Measurements from ENCODE around the gene CEACAM6.

The CEACAM6 gene

DNA sequence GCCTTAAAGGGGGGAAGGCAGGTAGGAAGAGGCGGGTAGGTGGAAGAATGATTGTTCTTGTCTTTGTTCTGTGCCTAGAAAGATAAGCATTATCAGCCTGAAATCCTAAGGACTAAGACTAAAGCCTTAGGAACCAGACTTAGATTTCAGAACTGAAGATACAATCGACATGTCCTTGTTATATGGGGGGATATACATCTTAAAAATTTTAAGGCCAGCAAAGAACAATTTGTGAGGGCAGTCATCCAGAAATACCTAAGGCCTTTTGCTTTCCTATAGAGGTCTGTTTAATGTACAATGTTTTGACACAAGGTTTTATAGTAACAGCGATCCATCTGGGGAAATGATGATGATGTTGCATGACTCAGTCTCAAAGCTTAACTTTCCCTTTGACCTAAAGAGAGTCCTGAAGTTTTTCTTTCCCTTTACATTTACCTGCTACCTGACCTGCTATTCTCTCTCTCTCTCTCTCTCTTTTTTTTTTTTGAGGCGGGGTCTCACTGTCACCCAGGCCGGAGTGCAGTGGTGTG is 20.2 kb upstream of the CEACAM6 start:
- no peak overlapping the region for H3K4me3 ChIP-seq (ENCODE audit: low read length)
- DNase-seq (ENCODE audit: low read depth) = no peak
- TF ChIP-seq, protein P1, sequence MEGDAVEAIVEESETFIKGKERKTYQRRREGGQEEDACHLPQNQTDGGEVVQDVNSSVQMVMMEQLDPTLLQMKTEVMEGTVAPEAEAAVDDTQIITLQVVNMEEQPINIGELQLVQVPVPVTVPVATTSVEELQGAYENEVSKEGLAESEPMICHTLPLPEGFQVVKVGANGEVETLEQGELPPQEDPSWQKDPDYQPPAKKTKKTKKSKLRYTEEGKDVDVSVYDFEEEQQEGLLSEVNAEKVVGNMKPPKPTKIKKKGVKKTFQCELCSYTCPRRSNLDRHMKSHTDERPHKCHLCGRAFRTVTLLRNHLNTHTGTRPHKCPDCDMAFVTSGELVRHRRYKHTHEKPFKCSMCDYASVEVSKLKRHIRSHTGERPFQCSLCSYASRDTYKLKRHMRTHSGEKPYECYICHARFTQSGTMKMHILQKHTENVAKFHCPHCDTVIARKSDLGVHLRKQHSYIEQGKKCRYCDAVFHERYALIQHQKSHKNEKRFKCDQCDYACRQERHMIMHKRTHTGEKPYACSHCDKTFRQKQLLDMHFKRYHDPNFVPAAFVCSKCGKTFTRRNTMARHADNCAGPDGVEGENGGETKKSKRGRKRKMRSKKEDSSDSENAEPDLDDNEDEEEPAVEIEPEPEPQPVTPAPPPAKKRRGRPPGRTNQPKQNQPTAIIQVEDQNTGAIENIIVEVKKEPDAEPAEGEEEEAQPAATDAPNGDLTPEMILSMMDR (conservative IDR thresholded peaks at IDR 0.05; ENCODE audit: low read length) = no peak

DNA sequence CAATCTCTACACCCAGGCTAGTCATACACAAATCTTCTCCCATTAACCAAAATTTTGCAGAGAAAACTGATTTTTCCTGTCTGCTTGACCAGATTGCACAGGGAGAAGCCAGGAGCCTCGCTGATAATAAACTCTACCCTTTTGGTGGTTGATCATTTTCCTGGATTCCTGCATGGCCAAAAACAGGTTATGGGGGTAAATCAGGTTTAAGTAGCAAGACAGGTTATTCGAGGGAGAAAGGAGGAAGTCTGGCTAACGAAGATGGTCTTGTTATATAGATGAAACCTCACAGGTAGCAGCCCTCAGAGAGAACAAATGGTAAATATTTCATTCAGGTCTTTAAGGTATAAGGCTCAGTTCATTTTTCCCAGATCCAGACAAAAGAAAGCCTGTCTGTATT is 16.0 kb upstream of the CEACAM6 start:
- TF ChIP-seq, protein P1 (conservative IDR thresholded peaks at IDR 0.05; ENCODE audit: low read length) = no peak
- no peak overlapping the region for H3K4me3 ChIP-seq (ENCODE audit: low read length)
- DNase-seq (ENCODE audit: low read depth) = no peak

DNA sequence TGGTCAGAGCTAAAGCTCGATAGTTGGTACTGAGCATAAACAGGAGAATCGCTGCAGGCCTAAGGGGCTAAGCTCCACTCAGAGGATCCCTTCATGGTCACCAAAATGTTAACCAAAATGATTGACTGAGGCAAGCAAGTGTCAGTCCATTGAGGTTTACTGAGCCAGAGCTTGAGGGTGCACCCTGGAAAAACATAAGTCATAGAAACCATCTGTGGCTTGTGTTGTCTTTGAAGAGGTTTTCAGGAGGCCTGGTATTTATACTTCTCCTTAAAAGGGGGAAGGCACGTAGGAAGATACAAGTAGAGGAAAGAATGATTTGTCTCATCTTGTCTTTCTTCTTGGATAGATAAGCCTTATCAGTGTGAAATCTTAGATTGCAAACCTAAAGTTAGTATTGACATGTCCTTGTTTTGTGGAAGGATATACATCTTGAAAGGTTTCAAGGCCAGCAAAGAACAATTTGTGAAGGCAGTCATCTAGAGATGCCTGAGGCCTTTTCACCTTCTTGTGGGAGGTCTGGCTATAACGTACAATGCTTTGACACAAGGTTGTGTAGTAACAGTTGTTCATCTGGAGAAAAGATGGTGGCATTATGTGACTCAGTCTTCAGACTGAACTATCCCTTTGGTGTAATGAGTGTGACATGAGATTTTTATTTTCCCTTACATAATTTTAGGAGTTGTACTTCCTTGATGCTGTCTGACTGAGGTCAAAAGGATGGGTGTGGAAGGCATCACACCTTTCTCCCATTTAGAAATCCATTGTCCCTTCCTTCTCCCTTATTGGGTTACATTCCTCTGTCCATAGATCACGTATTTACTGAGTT is 14.7 kb upstream of the CEACAM6 start:
- TF ChIP-seq, protein P1 (conservative IDR thresholded peaks at IDR 0.05; ENCODE audit: low read length) = no peak
- no peak overlapping the region for H3K4me3 ChIP-seq (ENCODE audit: low read length)
- no peak for DNase-seq (ENCODE audit: low read depth)

DNA sequence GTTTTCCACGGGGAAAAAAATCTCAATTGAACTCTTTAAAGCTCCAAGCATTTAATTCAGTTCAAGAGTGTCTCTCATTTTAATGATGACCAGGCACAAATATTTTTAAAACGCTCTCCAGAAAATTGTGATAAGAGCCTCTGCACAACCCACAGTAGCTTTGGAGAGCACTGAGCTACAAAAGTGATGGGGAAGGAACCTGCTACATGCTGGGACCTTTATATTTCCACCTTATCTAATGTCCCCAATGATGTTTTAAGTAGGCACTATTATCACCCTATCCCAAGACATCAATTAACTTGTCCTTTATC is 14.1 kb upstream of the CEACAM6 start:
- TF ChIP-seq, protein P1 (conservative IDR thresholded peaks at IDR 0.05; ENCODE audit: low read length) = no peak
- no peak for DNase-seq (ENCODE audit: low read depth)
- H3K4me3 ChIP-seq (ENCODE audit: low read length) = no peak overlapping the region

DNA sequence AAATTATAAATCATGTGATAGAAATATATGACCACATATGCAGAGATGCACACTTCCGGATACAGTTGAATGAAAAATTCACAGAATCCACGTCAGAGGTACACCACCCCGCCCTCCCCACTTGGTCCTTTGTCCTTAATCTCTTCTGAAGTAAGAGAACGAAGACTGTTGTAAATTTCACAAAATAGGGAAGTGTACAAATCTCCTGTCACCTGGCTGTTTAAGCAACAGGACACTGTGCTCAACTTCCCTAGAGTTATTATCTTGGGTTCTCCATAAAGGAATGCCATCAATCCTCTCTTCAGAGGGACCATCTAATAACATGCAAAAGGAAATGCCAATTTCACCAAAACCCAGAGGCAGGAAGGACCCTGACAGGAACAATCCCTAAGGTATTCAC is 10.5 kb upstream of the CEACAM6 start:
- TF ChIP-seq, protein P1 (conservative IDR thresholded peaks at IDR 0.05; ENCODE audit: low read length) = no peak
- no peak for DNase-seq (ENCODE audit: low read depth)
- no peak overlapping the region for H3K4me3 ChIP-seq (ENCODE audit: low read length)

DNA sequence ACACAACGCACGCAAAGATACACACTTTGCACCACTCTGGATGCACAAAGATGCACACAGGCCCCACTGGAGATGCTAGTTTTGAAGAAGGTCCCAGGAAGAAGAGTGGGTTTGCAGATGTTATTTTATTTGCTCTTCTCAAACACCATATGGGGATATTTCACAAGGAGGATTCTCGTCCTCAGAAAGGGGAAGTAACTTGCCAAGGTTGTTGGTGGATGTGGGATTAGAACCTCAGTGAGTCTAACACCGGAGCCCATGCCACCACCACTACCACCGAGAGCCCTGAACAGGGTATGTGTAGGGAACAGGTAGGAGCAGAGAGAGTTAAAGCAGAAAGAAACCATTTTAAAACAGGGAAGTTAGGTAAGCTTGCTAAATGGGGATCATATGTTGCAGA is 9.6 kb upstream of the CEACAM6 start:
- DNase-seq (ENCODE audit: low read depth) = no peak
- TF ChIP-seq, protein P1 (conservative IDR thresholded peaks at IDR 0.05; ENCODE audit: low read length) = no peak
- no peak overlapping the region for H3K4me3 ChIP-seq (ENCODE audit: low read length)

DNA sequence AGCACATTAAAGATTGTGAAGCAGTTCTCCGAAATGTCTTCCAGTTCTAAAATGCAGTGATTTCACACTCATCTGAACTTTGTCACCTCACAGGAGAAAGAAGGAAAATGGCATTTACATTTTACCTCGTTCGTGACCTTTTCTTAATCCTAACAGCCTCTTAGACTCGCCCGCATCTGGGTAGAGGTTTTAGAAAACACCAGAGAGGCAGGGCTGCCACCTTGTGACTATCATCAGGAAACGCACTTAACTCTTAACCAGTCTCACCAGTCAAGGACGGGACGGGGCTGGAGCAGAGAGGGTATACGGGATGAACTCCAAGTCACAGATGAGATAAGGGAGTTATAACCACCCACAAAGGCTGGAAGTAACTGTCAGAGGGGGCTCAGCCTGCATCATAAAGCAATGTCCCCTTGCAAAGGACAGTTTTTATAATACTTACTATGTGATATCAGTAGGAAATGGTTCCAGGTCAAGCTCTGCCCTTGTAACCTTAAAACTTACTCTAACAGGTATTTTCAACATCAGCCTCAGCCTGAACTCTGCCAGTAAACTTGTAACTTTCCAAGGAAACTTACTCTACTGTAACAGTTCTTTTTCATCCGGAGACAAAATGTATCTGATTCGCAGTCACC is 8.6 kb upstream of the CEACAM6 start:
- DNase-seq (ENCODE audit: low read depth) = peak; percentile 45
- TF ChIP-seq, protein P1 (conservative IDR thresholded peaks at IDR 0.05; ENCODE audit: low read length) = peak; percentile 65
- no peak overlapping the region for H3K4me3 ChIP-seq (ENCODE audit: low read length)
